H9 (cell line): ENCODE data around the gene LEFTY2. TPM values are rescaled to one million over a fixed set of nuclear protein-coding genes. Genes with fewer than 3 reads are reported as not detected.

Source experiments
- DNase-seq: peaks from one replicate; pipeline ENCODE4 v3.0.0-alpha.2; 2017
- H2AFZ ChIP-seq: one replicate; pipeline ENCODE4 v1.6.1; 2013; ENCODE audit warnings: mild to moderate bottlenecking, low read length, control low read depth, moderate library complexity
- H2AK5ac ChIP-seq: 2 replicates; pipeline ENCODE4 v1.6.1; 2013; ENCODE audit warnings: low read length, control low read depth, mixed read lengths; ENCODE audit not compliant: insufficient read length
- H2BK120ac ChIP-seq: one replicate; pipeline ENCODE4 v1.6.1; 2013; ENCODE audit warnings: low read depth, mild to moderate bottlenecking, low read length, control low read depth, inconsistent platforms; ENCODE audit not compliant: poor library complexity, severe bottlenecking
- H2BK12ac ChIP-seq: 2 replicates; pipeline ENCODE4 v1.6.1; 2013; ENCODE audit warnings: low read length, control low read depth, mixed read lengths, low read depth; ENCODE audit not compliant: insufficient read length
- H2BK15ac ChIP-seq: 2 replicates; pipeline ENCODE4 v1.6.1; 2013; ENCODE audit warnings: low read depth, low read length, control low read depth
- H2BK20ac ChIP-seq: one replicate; pipeline ENCODE4 v1.6.1; 2013; ENCODE audit warnings: low read depth, mild to moderate bottlenecking, low read length, control low read depth, inconsistent platforms; ENCODE audit not compliant: poor library complexity, severe bottlenecking
- H2BK5ac ChIP-seq: 2 replicates; pipeline ENCODE4 v1.6.1; 2013; ENCODE audit warnings: low read length, control low read depth, mixed read lengths; ENCODE audit not compliant: insufficient read length
- H3K14ac ChIP-seq: 2 replicates; pipeline ENCODE4 v1.6.1; 2013; ENCODE audit warnings: low read length, control low read depth; ENCODE audit not compliant: insufficient read depth
- H3K18ac ChIP-seq: 2 replicates; pipeline ENCODE4 v1.6.1; 2013; ENCODE audit warnings: low read depth, mild to moderate bottlenecking, mixed read lengths, low read length, control low read depth; ENCODE audit not compliant: insufficient read length
- H3K23ac ChIP-seq: 2 replicates; pipeline ENCODE4 v1.6.1; 2013; ENCODE audit warnings: low read length, control low read depth, mixed read lengths, low read depth; ENCODE audit not compliant: insufficient read length
- H3K23me2 ChIP-seq: 2 replicates; pipeline ENCODE4 v1.6.1; 2013; ENCODE audit warnings: low read depth, mild to moderate bottlenecking, mixed read lengths, low read length, control low read depth; ENCODE audit not compliant: insufficient read length, poor library complexity, severe bottlenecking
- H3K27ac ChIP-seq: 2 replicates; pipeline ENCODE4 v1.5.1; 2013; ENCODE audit warnings: low read length, control low read depth, mixed read lengths, low read depth; ENCODE audit not compliant: insufficient read length
- H3K27me3 ChIP-seq: 2 replicates; pipeline ENCODE4 v1.6.1; 2013; ENCODE audit warnings: low read length, control low read depth, inconsistent platforms; ENCODE audit not compliant: insufficient read depth
- H3K4ac ChIP-seq: 2 replicates; pipeline ENCODE4 v1.6.1; 2013; ENCODE audit warnings: low read depth, mild to moderate bottlenecking, control low read depth, inconsistent platforms, low read length, moderate library complexity
- H3K4me1 ChIP-seq: 2 replicates; pipeline ENCODE4 v1.6.1; 2013; ENCODE audit warnings: low read length, control low read depth, inconsistent platforms; ENCODE audit not compliant: insufficient read depth
- H3K4me2 ChIP-seq: 2 replicates; pipeline ENCODE4 v1.6.1; 2013; ENCODE audit warnings: low read length, control low read depth, mixed read lengths; ENCODE audit not compliant: insufficient read length, insufficient read depth
- H3K56ac ChIP-seq: 2 replicates; pipeline ENCODE4 v1.6.1; 2013; ENCODE audit warnings: low read depth, mild to moderate bottlenecking, mixed read lengths, low read length, control low read depth; ENCODE audit not compliant: insufficient read length
- H3K79me1 ChIP-seq: 2 replicates; pipeline ENCODE4 v1.6.1; 2013; ENCODE audit warnings: low read depth, mild to moderate bottlenecking, moderate library complexity, low read length, control low read depth, inconsistent platforms; ENCODE audit not compliant: insufficient read depth, poor library complexity, severe bottlenecking
- H3K79me2 ChIP-seq: 2 replicates; pipeline ENCODE4 v1.6.1; 2013; ENCODE audit warnings: low read length, control low read depth, inconsistent platforms; ENCODE audit not compliant: insufficient read depth
- H3K9ac ChIP-seq: 2 replicates; pipeline ENCODE4 v1.6.1; 2013; ENCODE audit warnings: low read length, control low read depth, mixed read lengths; ENCODE audit not compliant: insufficient read length; ENCODE audit errors: extremely low read depth
- H3K9me3 ChIP-seq: one replicate; pipeline ENCODE4 v1.6.1; 2013; ENCODE audit warnings: low read depth, low read length, inconsistent platforms; ENCODE audit not compliant: control insufficient read depth
- H3T11ph ChIP-seq: one replicate; pipeline ENCODE4 v1.6.1; 2013; ENCODE audit warnings: mild to moderate bottlenecking, low read length, control low read depth, inconsistent platforms
- H4K20me1 ChIP-seq: one replicate; pipeline ENCODE4 v1.6.1; 2013; ENCODE audit not compliant: control insufficient read depth, insufficient read length, insufficient read depth
- H4K5ac ChIP-seq: 2 replicates; pipeline ENCODE4 v1.6.1; 2013; ENCODE audit warnings: low read depth, mild to moderate bottlenecking, mixed read lengths, low read length, control low read depth; ENCODE audit not compliant: insufficient read length
- H4K8ac ChIP-seq: replicated peaks from 2 replicates; pipeline ENCODE4 v1.6.1; 2013; ENCODE audit warnings: low read length, control low read depth, mixed read lengths, low read depth; ENCODE audit not compliant: insufficient read length
- H4K91ac ChIP-seq: 2 replicates; pipeline ENCODE4 v1.6.1; 2013; ENCODE audit warnings: low read depth, mild to moderate bottlenecking, moderate library complexity, mixed read lengths, low read length, control low read depth; ENCODE audit not compliant: insufficient read length
- H3K27ac Mint-ChIP-seq, 3 experiments: 2 replicates in 2 of 3; 3 replicates in 1 of 3; pipeline ENCODE4 v1.8.0; 2020 to 2021; ENCODE audit warnings: mixed read lengths in 3 of 3, mild to moderate bottlenecking in 1 of 3, moderate library complexity in 1 of 3
- H3K27me3 Mint-ChIP-seq: 2 replicates; pipeline ENCODE4 v1.8.0; 2021; ENCODE audit warnings: low read depth, mild to moderate bottlenecking, moderate library complexity, mixed read lengths
- H3K36me3 Mint-ChIP-seq, 3 experiments: 2 replicates in 2 of 3; 3 replicates in 1 of 3; pipeline ENCODE4 v1.8.0; 2020 to 2021; ENCODE audit warnings: low read depth in 3 of 3, mixed read lengths in 3 of 3; ENCODE audit not compliant: insufficient read depth in 1 of 3
- H3K4me1 Mint-ChIP-seq, 2 experiments: 2 replicates each; pipeline ENCODE4 v1.8.0; 2020; ENCODE audit warnings: mixed read lengths in 2 of 2
- H3K4me3 Mint-ChIP-seq, 2 experiments: 2 replicates in 1 of 2; 3 replicates in 1 of 2; pipeline ENCODE4 v1.8.0; 2020 to 2021; ENCODE audit warnings: mild to moderate bottlenecking in 2 of 2, mixed read lengths in 2 of 2, moderate library complexity in 1 of 2
- H3K9me3 Mint-ChIP-seq, 2 experiments: 2 replicates in 1 of 2; 3 replicates in 1 of 2; pipeline ENCODE4 v1.8.0; 2020; ENCODE audit warnings: mild to moderate bottlenecking in 2 of 2, mixed read lengths in 2 of 2, moderate library complexity in 1 of 2
- WGBS: extraction: QIAGEN DNeasy Blood & Tissue Kit; methylation state at CpG from one replicate; pipeline ENCODE4 v1.1.7; 2013; ENCODE audit warnings: missing lambda C conversion rate, low lambda C conversion rate, mixed read lengths; ENCODE audit not compliant: insufficient read length; ENCODE audit errors: extremely low coverage; 5-methylcytosine and 5-hydroxymethylcytosine counted together
- total RNA-seq: library from RNA; stranded (reverse); gene quantifications from 2 replicates; pipeline ENCODE4 v1.2.1, GENCODE V29; 2021
- TF ChIP-seq, protein P1 (sequence below): fragments of 200-600 bp; sonication (generic); conservative IDR thresholded peaks from 3 replicates; pipeline ENCODE4 v1.8.0; 2021; ENCODE audit warnings: antibody characterized with exemption, mild to moderate bottlenecking

LEFTY2 gene
- total RNA-seq, 1 experiment from 2014 or later, result 16.3 TPM

DNA sequence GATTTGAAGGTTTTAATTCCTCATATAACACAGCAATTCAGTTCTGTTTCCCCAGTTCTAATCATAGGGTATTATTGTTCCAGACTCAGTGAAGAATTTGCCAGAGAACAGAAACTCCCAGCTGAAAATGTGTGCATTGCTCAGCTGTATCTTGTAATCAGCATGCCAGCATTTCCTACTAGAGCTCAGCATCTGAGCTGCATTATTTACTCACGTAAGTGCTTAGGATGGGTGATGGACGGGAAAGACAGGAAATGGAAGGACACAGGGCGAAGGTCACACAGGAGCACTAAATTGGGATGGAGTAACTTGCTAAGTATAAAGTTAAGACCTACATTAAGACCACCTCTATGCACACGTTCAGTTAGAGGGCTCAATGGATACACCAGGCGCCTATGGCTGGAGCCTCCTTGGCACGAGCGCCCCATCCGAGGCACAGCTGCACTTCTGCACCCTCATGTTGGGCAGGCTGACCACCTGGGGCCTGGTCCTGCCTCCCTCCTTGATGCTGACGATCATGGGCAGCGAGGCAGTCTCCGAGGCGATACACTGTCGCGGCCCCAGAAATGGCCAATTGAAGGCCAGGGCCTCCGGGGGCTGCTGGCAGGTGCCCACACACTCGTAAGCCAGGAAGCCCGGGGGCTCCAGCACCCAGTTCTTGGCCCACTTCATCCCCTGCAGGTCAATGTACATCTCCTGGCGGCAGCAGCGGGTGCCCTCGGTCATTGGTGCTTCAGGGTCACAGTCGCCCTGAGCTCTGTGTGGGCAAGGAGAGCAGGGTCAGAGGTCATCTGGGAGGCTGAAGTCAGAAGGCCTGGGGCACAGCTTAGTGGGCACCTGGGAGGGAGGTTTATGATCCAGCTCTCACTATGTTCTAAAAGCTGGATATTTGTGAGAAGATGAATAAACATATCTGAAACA is 3.7 kb downstream of the LEFTY2 start:
- no peak overlapping the region for H3K27ac Mint-ChIP-seq
- WGBS, result no CpG with 5 or more reads among the region's 21 CpGs

More for the DNA sequence above, 3.7 kb downstream of the LEFTY2 start:
- no peaks in the 10 kb centered on the region for H3K23me2 ChIP-seq
- no peak overlapping the region for H2BK5ac ChIP-seq
- H3K56ac ChIP-seq, result no peak overlapping the region
- H3T11ph ChIP-seq, result no peak overlapping the region
- no peaks in the 10 kb centered on the region for H3K27me3 Mint-ChIP-seq
- no peaks in the 10 kb centered on the region for H3K9me3 ChIP-seq
- H3K79me2 ChIP-seq, result no peaks in the 10 kb centered on the region
- no peak overlapping the region for H3K4me2 ChIP-seq
- no peaks in the 10 kb centered on the region for H3K79me1 ChIP-seq
- no peak overlapping the region; a peak in 1 of 5 replicates for H3K4me3 Mint-ChIP-seq
- no peak overlapping the region for H3K23ac ChIP-seq
- H2BK12ac ChIP-seq, result no peak overlapping the region
- H3K4me1 Mint-ChIP-seq, result peaks cover 14 to 16% of the 10 kb centered on the region in 2 experiments
- no peak overlapping the region for H4K5ac ChIP-seq
- no peak overlapping the region for H2BK120ac ChIP-seq
- no peak overlapping the region for H3K18ac ChIP-seq
- H3K4me1 ChIP-seq, result no peaks in the 10 kb centered on the region
- H3K9me3 Mint-ChIP-seq, result no peaks in the 10 kb centered on the region; a peak in 1 of 5 replicates
- H3K14ac ChIP-seq, result no peak overlapping the region
- no peak overlapping the region for H3K27ac ChIP-seq
- TF ChIP-seq, protein P1, sequence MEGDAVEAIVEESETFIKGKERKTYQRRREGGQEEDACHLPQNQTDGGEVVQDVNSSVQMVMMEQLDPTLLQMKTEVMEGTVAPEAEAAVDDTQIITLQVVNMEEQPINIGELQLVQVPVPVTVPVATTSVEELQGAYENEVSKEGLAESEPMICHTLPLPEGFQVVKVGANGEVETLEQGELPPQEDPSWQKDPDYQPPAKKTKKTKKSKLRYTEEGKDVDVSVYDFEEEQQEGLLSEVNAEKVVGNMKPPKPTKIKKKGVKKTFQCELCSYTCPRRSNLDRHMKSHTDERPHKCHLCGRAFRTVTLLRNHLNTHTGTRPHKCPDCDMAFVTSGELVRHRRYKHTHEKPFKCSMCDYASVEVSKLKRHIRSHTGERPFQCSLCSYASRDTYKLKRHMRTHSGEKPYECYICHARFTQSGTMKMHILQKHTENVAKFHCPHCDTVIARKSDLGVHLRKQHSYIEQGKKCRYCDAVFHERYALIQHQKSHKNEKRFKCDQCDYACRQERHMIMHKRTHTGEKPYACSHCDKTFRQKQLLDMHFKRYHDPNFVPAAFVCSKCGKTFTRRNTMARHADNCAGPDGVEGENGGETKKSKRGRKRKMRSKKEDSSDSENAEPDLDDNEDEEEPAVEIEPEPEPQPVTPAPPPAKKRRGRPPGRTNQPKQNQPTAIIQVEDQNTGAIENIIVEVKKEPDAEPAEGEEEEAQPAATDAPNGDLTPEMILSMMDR, result no peak
- H4K20me1 ChIP-seq, result no peaks in the 10 kb centered on the region
- no peak overlapping the region for H2BK15ac ChIP-seq
- H3K4ac ChIP-seq, result no peak overlapping the region
- DNase-seq, result no peak
- no peaks in the 10 kb centered on the region for H3K36me3 Mint-ChIP-seq
- H3K27me3 ChIP-seq, result no peaks in the 10 kb centered on the region
- H2AFZ ChIP-seq, result no peak overlapping the region
- H4K8ac ChIP-seq, result no peak overlapping the region
- H2BK20ac ChIP-seq, result no peak overlapping the region
- H2AK5ac ChIP-seq, result no peak overlapping the region
- H3K9ac ChIP-seq, result no peak overlapping the region
- no peak overlapping the region for H4K91ac ChIP-seq
